ENCODE data around the gene RABL6. TPM values are rescaled to one million over a fixed set of nuclear protein-coding genes. Genes with fewer than 3 reads are reported as not detected.

RABL6 gene
- total RNA-seq, 4 donors from 2014 or later, result 54.9 to 70.7 (median 61.5) TPM

- peaks cover 0 to 16% (median 3%) of the 10 kb centered on the region in 3 donors for H3K4me1 ChIP-seq
- intact Hi-C loops (cut with DNase I), result no loop called here
- H3K27me3 ChIP-seq, result no peaks in the 10 kb centered on the region
- H3K36me3 ChIP-seq, result peaks cover 24 to 75% (median 42%) of the 10 kb centered on the region in 3 donors
- H3K9me3 ChIP-seq, result no peaks in the 10 kb centered on the region
- H3K4me3 ChIP-seq, result no peak overlapping the region
- H3K27ac ChIP-seq, result no peak overlapping the region
- 90 to 94% methylated on average over 12 to 15 of the region's 44 CpGs for WGBS, 2 donors
- TF ChIP-seq, protein P1, sequence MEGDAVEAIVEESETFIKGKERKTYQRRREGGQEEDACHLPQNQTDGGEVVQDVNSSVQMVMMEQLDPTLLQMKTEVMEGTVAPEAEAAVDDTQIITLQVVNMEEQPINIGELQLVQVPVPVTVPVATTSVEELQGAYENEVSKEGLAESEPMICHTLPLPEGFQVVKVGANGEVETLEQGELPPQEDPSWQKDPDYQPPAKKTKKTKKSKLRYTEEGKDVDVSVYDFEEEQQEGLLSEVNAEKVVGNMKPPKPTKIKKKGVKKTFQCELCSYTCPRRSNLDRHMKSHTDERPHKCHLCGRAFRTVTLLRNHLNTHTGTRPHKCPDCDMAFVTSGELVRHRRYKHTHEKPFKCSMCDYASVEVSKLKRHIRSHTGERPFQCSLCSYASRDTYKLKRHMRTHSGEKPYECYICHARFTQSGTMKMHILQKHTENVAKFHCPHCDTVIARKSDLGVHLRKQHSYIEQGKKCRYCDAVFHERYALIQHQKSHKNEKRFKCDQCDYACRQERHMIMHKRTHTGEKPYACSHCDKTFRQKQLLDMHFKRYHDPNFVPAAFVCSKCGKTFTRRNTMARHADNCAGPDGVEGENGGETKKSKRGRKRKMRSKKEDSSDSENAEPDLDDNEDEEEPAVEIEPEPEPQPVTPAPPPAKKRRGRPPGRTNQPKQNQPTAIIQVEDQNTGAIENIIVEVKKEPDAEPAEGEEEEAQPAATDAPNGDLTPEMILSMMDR (IDR thresholded peaks at IDR 0.05), result no peak
- TF ChIP-seq POLR2A (IDR thresholded peaks at IDR 0.05), result no peak
- DNase-seq, result no peak
Observed at GRCh38 chr9:136825295-136826187, 17.8 kb downstream of the RABL6 start.

GRCh38 chr9:136826188-136826541, 18.4 kb downstream of the RABL6 start:
- Histone ChIP-seq H3K36me3 (peaks cover 26 to 81% (median 48%) of the 10 kb centered on the region in 3 donors), H3K9me3 (no peaks in the 10 kb centered on the region), H3K4me1 (peaks cover 0 to 11% (median 3%) of the 10 kb centered on the region in 3 donors), H3K27ac (no peak overlapping the region), H3K27me3 (no peaks in the 10 kb centered on the region), H3K4me3 (no peak overlapping the region)
- no peak for TF ChIP-seq POLR2A (IDR thresholded peaks at IDR 0.05)
- TF ChIP-seq, protein P1 (IDR thresholded peaks at IDR 0.05), result no peak
- no peak for DNase-seq
- intact Hi-C loops (cut with DNase I), result no loop called here
- no CpG with 5 or more reads among the region's 17 CpGs for WGBS, 2 donors

DNA sequence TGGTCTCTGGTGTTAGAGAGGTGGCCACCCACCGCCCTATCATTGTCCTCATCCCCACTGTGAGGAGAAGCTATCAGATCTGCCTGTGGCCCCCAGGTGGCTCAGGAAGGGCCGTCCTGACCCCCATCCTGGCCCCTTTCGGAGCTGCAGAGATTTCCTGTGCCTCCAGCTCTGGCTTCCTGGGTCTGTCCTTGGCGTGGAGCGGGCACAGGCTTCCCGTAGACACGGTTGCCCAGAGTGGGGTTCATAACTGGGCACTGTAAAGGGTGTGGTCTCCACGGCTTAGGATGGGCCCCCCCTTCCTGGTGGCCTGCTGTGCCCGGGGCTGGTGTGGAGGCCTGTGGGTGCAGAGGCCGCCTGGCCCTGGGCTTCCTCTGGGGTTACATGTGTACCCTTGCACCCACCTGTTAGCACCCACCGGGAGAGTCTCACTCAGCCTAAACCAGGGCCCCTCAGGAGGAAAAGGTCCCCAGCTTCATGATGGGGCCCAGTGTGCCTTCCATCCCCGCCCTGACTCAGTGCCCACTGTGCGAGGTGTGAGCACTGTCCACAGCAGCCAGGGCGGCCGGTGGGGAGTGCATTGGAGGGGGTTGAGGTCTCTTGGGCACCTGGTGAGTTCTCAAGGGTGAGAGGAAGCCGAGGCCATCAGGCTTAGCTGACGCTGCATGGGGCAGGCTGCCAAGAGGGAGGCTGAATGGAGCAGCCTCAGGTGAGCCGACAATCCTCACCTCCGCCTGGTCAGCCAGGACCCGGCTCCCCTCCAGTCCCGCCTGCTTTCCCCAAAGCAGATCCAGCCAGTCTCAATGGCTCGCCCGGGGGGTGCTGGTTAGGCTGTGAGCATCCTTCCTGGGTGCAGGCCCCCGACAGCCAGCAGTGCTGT, 19.2 kb downstream of the RABL6 start:
- Histone ChIP-seq H3K4me1 (peaks cover 0 to 3% (median 0%) of the 10 kb centered on the region in 3 donors), H3K36me3 (peaks cover 26 to 89% (median 53%) of the 10 kb centered on the region in 3 donors), H3K27me3 (no peaks in the 10 kb centered on the region), H3K4me3 (no peak overlapping the region), H3K9me3 (no peaks in the 10 kb centered on the region), H3K27ac (no peak overlapping the region)
- intact Hi-C loops (cut with DNase I), result no loop called here
- 77 to 90% methylated on average over 4 to 5 of the region's 24 CpGs for WGBS, 2 donors
- DNase-seq, result no peak
- TF ChIP-seq POLR2A (IDR thresholded peaks at IDR 0.05), result no peak
- TF ChIP-seq, protein P1 (IDR thresholded peaks at IDR 0.05), result no peak

GRCh38 chr9:136827794-136828473, 20.2 kb downstream of the RABL6 start:
- intact Hi-C loops (cut with DNase I), result no loop called here
- H3K9me3 ChIP-seq, result no peaks in the 10 kb centered on the region
- H3K27me3 ChIP-seq, result no peaks in the 10 kb centered on the region
- H3K27ac ChIP-seq, result no peak overlapping the region
- H3K4me3 ChIP-seq, result no peak overlapping the region
- peaks cover 26 to 99% (median 62%) of the 10 kb centered on the region in 3 donors for H3K36me3 ChIP-seq
- WGBS, 2 donors, result 85 to 97% methylated on average over 6 to 7 of the region's 14 CpGs
- TF ChIP-seq, protein P1 (IDR thresholded peaks at IDR 0.05), result no peak
- TF ChIP-seq POLR2A (IDR thresholded peaks at IDR 0.05), result no peak
- DNase-seq, result no peak
- H3K4me1 ChIP-seq, result no peaks in the 10 kb centered on the region

Measured in esophagus squamous epithelium (tissue), 5 donors.